HG02642 (cell line): ENCODE data around the gene AZIN2.

ENCODE experiments used
- ATAC-seq: cut with Tn5 transposase; IDR thresholded peaks from one replicate; pipeline ENCODE4 v1.9.1; 2021; ENCODE audit warnings: mild to moderate bottlenecking; ENCODE audit not compliant: unreplicated experiment, poor library complexity

AZIN2 gene

DNA sequence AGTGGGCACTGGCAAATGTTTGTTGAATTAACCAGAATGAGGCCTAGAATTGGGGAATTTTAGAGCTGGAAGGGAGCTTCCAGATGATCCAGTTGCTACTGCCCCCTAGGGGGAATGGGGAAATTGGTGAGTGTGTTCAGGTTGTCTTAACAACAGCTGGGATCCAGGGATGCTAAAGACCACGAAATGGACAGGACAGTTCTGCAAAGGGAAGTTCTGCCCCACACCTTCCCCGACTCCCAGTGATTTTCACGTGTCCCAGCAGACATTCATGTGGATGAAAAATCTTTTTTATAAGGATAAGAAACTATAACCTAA lies 67.0 kb downstream of the AZIN2 start:
- no peak for ATAC-seq

DNA sequence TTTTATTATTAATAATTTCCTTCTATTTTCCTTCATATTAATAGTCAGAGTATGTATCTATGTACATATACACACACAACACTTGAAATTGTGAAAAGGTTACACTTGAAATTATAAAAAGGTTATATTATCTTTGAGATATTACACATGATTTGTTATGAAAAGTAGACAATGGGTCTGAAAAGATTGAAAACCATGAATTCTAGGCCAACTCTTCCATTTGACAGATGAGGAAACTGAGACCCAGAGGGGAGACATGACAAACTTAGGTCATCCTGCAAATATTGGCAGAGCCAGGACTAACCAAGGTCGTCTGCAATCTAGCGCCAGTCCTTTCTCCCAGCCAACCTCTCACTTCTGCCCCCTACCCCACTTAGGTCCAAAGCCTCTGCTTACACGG lies 67.7 kb downstream of the AZIN2 start:
- no peak for ATAC-seq

GRCh38 chr1:33149453-33150190 lies 68.7 kb downstream of the AZIN2 start:
- ATAC-seq, result no peak

DNA sequence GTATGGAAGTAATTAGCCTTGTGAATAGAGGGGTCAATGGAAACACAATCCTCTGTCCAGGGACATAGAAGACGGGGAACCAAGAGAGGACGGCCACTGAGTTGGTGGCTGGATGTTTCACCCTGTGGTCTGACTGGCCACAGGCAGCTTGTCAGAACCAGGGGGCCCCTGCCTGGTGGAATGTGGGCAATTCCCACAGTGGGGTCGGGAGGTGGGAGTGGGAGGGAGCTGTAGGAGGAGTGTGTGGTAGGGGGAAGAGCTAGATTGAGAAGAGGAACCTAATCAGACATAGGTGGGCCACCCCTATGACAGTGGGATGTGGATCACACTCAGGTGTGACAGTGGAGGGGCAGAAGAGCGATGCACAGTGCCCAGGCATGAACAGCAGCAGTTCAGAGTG lies 69.6 kb downstream of the AZIN2 start:
- ATAC-seq, result no peak

DNA sequence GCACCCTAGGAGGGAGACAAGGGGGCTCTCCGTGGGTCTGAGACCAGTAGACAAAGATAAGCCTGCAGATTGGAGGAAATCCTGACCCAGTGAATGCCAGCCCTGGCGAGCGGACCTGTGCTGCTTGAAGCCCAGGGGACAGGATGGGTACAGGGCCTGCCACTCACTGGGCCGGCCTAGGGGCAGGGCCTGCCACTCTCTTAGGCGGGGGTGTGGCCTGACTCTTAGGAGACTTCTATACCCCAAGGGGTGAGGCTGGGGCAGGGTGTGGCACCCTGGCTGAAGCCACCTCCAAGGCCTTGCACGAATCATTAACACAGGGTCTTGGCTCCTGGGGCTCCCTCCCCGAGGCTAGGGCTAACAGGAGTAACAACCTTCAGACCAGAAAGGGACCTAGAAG lies 70.2 kb downstream of the AZIN2 start:
- ATAC-seq, result no peak

DNA sequence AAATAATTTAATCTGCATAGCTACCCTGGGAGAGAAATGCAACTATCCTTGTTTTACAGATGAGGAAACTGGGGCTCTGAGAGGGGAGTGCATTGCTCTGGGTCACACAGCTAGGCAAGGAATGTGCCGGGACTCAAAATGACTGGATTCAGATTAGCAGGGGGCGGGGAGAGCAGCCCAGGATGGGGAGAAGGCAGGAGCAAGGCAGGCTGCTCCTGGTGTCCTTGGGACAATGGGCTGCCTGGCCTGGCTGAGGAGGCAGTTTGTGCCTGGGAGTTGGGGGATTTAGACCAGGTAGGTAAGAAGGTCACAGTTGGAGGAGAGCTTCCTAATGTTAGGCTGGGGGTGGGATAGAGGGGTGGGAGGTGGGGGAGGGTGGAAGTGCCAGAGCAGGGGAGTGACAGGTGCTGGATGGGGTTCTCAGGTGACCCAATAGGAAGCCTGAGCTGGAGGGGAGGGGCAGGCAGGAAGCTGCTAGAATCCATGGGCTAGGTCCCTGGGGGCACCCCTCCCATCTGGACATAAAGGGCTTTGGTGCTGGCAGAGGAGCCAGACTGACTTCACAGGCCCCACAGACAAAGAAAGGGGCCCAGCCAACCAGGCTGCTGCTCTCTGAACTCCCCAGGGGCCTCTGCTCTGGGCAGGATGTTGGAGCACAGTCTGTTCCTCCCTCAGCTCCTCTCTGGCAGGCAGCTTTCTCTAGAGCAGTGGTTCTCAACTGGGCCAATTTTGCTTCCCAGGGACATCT lies 71.9 kb downstream of the AZIN2 start:
- ATAC-seq, result no peak

GRCh38 chr1:33153650-33154049 lies 72.7 kb downstream of the AZIN2 start:
- ATAC-seq, result no peak

DNA sequence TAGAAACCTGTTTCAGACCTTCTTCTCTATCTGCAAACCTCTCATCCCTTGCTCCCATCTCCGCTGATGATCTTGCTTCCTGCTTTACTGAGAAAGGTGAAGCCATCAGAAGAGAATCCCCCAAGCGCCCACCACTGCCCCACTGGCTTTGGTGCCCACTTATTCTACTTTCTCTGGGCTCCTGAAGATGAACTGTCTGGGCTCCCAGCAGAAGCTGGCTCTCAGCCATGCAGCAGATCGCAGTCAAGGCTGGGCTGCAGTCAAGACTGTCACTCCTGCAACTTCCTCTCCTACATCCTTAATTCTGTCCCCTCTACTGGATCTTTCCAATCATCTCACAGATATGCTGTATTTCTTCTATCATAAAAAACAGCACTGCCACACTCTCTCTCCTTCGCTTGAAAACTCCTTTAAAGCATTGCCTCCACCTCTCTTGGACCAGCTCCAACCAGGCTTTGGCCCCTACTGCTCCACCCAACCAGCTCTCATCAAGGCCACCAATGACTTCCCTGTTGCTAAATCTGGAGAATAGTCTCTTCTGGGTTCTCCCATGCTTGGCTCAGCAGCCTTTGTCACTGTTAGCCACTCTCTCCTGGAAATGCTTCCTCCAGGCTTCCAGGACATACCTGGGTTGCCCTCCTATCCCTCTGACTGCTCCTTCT lies 75.1 kb downstream of the AZIN2 start:
- ATAC-seq, result no peak

DNA sequence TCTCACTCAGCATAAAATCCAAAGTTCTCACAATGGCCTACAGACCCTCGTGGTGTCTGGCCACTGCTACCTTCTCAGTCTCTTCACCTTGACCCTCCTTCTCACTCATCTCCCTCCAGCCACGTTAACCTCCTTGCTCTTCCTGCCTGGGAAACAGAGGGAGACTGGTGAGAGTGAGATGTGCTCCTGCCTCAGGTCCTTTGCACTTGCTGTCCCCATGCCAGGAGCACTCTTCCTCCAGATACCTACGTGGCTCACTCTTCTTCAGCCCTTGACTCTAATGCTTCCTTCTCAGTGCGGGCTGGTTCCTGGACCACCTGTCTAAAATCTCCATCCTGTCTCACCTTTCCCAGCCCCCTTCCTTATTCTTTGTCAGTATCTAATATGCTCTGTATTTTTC lies 76.2 kb downstream of the AZIN2 start:
- ATAC-seq, result no peak

DNA sequence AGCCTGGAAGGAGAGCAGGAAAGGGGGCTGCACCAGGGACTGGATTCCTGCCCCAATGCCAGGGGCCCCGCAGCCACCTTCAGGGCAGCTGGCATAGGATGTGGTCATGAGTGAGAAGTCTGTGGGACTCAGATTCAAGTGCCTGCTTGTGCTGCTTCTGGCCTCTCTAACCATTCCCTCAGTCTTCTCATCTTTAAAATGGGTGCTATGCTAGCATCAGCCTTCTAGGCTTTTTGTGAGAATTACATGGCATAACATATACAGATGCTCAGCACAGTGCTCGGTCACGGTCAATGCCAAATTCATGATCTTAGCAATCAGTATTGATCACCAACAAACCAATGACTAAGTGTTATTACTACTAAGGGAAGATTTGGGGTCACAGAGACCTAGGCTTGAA lies 77.4 kb downstream of the AZIN2 start:
- no peak for ATAC-seq

DNA sequence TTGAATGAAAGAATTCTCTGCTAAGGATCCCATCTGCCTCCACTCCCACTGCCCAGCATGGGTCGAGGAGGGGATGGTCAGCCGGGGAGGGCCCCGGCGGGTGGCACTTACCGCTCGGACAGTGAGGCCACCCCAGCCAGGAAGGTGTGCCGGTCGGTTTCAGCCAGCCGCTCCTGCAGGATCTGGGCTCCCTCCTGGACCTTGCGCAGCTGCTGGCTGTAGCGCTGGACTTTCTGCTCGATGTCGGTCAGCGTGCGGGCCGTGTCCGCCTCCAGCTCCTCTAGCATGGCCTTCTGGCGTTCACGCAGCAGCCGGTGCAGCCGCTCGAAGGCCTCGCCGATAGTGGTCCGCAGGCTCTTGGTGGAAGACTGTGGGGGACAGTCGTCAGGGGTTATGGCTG lies 78.6 kb downstream of the AZIN2 start:
- ATAC-seq, result no peak

DNA sequence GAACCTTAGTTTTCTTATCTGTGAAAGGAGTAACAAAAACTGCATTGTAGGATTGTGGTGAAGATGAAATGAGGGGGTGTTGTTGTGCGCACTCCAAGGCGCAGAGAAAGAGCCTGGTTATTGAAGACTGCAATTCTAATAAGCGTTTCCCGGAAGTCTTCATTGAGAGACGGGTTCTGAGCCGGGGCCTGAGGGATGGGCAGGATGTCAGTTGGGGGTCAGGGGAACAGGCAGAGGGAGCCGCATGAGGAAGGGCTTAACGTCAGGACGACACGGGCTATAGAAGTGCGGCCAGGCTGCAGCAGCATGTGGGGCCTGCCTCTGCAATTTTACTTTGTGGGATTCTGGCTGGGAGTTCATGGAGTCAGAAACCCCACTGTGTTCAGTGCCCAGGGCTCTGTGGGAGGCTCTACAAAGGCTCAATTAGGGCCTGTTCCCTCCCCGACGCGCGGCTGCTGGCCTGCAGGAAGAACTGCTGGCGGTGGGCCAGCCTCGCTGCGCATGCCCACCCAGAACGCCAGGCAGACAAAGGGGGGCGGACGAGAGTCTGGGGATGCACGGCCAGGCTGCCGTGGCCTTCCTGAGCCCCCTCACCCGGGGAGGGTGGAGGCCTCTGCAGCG lies 80.2 kb downstream of the AZIN2 start:
- ATAC-seq, result no peak

GRCh38 chr1:33162141-33162540 lies 81.2 kb downstream of the AZIN2 start:
- no peak for ATAC-seq

DNA sequence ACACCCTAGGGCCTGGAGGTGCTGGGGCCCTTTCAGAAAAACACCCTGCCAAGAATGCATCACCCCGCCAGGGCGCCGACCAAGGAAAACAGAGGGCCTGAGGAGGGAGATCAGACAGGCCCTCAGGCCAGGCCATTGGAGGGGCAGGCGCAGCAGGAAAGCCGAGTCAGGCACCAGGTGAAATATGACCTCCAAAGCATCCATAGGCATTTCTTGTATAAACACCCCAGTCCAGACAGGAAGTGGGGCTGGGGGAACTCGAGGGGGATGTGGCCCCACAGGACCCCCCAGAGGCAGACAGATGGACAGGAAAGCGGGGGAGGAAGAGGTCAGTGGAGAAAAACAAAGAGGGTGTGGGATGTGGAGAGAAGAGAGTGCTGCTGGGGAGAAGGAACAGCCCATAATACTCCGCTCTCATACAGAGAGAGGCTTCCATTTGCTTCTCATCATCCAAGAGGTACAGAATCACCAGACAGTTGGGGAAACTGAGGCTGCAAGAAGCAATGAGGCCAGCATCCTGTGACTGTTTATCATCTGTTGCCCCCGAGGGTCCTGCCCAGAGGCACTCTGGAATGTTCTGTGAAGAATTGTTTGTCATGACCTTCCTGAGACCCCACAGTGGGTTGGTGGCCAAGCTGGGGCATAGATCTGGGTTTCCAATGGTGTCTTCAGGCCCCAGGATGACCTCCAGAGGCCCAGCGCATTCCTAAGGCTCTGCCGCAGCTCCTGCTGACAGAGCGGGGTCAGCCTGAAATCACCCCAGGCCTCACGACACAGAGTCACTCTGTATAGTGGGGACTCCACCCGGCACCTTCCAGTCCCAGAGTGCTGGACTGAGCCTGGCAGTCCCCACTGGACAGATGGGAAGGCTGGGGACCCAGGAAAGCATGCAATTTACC lies 82.9 kb downstream of the AZIN2 start:
- no peak for ATAC-seq

- no peak for ATAC-seq
These were observed 84.3 kb downstream of the AZIN2 start for GRCh38 chr1:33165209-33165608.

GRCh38 chr1:33165809-33166208 lies 84.9 kb downstream of the AZIN2 start:
- ATAC-seq, result no peak

DNA sequence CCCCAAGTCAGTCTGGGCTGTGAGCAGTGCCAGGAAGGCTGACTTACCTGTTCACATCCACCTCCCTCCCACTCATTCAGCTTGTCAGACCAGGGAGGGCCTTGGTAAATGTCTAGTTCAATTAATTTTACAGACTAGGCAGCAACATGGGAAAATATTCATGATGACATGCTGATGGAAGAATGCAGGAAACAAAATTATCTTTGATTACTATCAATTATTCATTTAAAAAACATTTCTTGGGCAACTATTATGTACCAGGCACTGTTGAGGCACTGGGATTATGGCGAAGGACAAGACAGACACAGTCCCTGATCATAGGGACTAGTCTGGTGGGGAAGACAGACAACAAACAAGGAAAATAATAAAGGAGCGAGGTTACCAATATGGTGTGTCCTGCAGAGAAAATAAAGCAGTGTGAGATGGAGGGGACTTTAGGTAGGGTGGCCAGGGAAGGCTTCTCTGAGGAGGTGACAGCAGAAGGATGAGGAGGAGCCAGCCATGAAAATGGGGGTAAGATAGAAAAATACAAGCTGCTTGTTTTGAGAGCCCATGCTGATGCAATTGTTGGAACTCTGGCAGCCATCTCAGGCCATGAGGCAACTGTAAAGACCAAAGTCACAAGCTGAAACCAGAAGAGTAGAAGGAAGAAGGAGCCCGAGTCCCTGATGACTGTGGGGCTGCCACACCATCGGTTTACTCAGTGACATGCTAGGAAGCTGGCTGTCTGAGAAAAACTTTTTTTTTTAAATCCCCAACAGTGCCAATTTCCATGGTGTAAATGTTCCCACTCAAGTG lies 86.9 kb downstream of the AZIN2 start:
- no peak for ATAC-seq

DNA sequence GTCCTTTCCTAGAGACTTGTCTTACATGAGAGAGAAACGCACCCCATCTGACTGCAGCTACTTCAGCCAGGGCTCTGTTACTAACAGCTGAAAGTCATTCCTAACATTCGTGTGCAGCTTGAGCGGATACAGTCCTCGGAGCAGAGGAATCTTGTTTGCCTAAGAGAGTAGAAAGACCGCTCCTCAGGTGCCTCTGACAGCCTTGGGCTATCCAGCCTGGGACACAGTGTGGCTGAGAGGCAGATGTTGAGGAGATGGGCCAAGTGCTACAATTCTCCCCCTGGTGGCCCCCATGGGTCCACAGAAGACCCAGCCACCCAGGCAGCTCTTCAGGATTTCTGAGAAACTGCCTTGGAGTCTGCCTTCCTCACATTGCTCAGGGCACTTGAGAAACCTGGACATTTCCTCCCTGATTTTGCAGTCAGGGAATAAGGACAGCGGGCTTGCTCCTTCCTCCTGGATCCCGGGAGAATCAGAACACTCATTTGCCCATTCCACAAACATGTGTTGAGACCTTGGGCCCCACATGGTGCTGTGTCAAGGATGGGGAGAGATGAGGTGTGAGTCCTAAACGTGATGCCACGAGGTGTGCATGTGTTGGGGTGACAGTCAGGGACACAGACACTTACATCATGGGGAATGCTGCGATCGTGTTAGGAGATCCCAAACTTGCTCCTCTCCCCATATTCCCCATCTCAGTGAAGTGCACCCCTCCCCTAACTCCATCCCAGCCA lies 87.8 kb downstream of the AZIN2 start:
- ATAC-seq, result no peak
